TTC549 (cell line): ENCODE measurements around the gene EFHD1.
"Not testable (repeated sequence)": the region's sequence is repeated elsewhere in the genome, so short reads cannot be mapped to it uniquely, and the experiment has no call there.

Experiments used
- FAIRE-seq: peaks from 2 replicates; lab custom pipeline; 2012; peaks lifted over from hg19 to GRCh38; lab: Jason Lieb, UNC

Gene EFHD1

GRCh38 chr2:232652505-232652851, 19.1 kb downstream of the EFHD1 start:
- no peak for FAIRE-seq

- FAIRE-seq = no peak
Measured at GRCh38 chr2:232653441-232653840, 20.0 kb downstream of the EFHD1 start.

DNA sequence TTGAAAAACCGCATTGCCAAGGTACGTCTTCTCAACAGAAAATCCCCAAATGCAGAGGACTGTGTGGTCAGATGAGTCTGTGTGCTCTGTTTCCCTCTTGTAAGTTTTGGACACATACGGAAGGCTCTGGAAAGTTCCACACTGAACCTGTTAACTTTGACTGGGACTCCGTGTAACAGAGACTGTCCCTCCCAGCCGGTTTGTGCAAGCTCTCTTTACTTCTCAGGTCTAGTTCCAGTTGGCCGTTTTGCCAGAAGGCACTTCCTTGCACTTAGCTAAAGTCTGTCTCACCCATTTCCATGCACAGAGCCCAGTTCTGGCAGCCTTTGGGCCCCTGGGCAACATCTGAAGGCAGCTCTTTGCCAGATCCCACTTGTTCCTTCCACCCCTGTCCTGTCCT, 22.0 kb downstream of the EFHD1 start:
- no peak for FAIRE-seq

- no peak for FAIRE-seq
Measured at GRCh38 chr2:232658217-232658785, 24.9 kb downstream of the EFHD1 start.

GRCh38 chr2:232659359-232659758, 26.0 kb downstream of the EFHD1 start:
- FAIRE-seq = no peak

GRCh38 chr2:232662486-232663260, 29.3 kb downstream of the EFHD1 start:
- no peak for FAIRE-seq

GRCh38 chr2:232666051-232666805, 32.8 kb downstream of the EFHD1 start:
- FAIRE-seq = no peak

DNA sequence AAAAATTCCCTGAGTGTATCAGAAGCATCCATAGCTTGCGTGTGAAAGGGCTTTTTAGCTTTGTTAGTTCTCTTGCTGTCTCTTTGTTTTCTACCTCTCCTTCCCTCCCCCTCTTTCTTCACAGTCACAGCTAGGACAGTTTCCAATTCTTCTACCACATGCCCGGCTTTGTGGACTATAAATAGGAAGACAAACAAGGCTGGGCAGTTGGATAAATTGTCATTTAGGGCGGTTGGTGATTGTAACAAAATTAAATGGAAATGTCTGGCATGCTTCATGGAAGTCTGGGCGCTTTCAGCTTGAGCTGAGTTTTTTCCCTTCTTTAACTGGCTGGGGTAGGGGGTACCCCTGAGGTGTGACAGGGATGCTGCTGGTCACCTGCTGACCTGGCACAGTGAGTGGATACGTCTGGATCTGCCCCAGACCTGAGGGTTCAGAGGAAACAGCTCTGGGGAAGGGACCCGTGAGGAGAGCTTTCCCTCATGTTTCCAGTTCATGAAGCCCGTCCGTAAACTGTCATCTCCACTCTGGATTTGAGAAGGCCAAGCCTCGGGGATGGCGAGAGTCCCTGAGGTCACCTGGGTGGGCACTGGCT, 34.7 kb downstream of the EFHD1 start:
- no peak for FAIRE-seq

GRCh38 chr2:232668805-232669444, 35.5 kb downstream of the EFHD1 start:
- no peak for FAIRE-seq

DNA sequence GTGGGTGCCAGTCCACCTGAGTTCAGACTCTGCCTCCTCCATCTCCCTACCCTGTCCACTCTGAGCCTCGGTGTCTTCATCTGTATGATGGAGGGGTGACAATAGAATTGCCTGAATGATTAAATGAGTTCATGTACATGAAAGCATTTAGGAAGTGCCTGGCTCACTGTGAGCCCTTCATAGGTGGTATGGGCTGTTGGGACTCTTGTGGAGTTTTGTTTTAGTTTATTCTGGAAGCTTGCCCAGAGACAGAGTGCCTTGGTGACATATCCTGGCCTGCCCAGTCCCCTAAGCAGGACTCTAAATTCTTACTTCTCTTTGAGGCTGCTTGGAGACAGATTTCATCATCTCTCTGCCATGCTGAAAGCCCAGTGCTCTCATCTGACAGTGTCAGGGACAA, 39.2 kb downstream of the EFHD1 start:
- FAIRE-seq = no peak

DNA sequence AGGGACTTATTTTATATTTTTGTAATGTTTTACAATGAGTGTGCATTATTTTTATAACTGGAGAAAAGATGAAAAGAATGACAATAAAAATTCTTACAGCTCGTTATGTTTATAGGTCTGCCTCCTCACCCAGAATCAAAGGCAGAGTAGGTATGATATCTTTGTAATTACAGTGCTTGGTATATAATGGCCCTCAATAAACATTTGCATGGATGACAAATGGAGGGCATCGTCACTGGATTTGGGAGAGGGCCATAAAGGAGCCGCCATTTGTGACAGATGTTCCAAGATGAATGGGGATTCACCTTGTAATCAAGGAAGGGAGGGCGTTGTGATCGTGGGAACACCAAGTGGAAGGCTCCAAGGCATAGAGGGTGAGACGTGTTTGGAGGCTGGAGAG, 41.1 kb downstream of the EFHD1 start:
- FAIRE-seq = no peak

DNA sequence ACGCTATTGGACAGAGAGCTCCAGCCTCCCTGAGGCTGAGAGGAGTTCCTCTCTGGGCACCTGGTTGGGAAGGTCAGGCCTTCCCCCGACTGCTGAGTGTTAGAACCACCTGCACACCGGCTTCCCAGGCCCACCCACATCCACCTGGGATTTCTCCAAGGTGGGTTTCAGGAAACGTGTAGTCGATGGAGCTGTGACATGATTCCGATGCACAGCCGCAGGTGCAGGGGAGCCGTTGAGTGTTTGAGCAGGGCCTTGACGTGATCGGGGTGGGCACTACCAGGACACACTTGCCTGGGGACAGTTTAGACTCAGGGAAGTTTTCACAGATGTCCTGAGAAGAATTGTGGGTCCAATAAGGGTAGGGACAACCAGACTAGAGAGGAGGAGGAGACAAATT, 42.0 kb downstream of the EFHD1 start:
- FAIRE-seq = no peak

GRCh38 chr2:232680006-232680405, 46.6 kb downstream of the EFHD1 start:
- FAIRE-seq = no peak

- no peak for FAIRE-seq
Measured at GRCh38 chr2:232681527-232681926, 48.1 kb downstream of the EFHD1 start.

- FAIRE-seq = no peak
Measured at GRCh38 chr2:232683368-232683767, 50.0 kb downstream of the EFHD1 start.

DNA sequence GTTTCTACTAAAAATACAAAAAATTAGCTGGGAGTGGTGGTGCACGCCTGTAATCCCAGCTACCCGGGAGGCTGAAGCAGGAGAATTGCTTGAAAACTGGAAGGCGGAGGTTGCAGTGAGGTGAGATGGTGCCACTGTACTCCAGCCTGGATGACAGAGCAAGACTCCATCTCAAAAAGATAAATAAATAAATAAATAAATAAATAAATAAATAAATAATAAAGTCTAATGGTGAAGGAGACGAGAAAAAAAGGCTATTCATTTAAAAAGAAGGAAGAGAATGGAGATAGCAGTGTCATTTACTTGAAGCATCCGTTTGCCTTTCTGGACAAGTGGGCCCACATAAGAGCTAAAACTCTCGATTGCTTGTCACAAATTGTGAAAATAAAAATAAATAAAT, 52.0 kb downstream of the EFHD1 start:
- FAIRE-seq = not testable (repeated sequence)

GRCh38 chr2:232687382-232688160, 54.2 kb downstream of the EFHD1 start:
- FAIRE-seq = no peak

GRCh38 chr2:232688201-232688600, 54.8 kb downstream of the EFHD1 start:
- no peak for FAIRE-seq

DNA sequence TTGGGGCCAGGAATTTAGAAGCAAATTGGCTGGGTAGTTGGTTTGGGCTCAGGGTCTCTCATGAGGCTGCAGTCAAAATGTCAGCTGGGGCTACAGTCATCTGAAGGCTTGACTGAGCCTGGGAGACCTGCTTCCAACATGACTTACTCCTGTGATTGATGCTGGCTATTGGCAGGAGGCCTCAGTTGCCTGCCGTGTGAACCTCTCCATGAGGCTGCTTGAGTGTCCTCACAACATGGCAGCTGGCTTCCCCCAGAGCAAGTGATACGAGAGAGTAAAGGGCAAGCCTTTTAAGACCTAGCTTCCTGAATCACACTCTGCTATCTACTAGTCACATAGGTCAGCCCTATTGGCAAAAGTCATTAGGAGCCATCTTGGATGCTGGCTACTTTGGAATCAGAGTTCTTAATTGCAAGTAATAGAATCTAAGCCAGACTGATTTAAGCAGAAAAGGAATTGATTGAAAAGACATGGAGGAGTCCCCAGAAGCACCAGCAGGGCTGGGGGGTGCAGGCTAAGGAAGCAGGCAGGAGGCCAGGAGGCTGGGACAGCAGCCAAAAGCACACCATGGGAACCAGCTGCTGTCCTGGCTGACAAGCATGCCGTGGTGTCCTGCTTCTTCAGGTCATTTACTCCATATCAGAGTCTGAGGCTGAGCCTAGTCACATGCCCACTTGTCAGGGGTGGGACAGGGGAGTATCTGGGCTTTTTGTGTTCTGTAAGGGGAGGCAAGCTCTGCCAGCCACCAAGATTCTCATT, 55.9 kb downstream of the EFHD1 start:
- FAIRE-seq = no peak

DNA sequence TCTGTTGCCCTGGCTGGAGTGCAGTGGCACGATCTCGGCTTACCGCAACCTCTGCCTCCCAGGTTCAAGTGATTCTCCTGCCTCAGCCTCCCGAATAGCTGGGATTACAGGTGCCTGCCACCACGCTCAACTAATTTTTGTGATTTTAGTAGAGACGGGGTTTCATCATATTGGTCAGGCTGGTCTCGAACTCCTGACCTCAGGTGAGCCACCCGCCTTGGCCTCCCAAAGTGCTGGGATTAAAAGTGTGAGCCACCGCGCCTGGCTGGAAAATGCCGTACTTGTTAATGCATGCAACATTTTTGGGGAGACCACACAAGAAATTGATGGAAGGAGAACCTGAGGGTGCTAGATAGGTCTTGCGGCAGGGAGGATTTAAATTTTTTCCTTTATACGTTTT, 57.7 kb downstream of the EFHD1 start:
- not testable (repeated sequence) for FAIRE-seq

DNA sequence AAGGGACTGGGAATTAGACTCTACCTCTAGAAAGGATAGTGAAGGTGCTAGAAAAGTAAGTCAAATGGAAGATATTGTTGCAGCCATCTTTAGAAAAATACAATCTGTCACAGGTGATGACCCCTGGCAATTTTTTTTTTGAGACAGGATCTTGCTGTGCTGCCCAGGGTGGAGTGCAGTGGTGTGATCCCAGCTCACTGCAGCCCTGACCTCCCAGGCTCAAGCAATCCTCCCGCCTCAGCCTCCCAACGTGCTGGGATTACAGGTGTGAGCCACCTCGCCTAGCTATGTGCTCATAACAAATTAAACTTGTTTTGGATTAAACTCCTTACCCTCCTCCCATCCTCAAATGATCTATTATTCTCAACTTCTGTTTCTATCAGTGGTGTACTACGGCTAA, 59.9 kb downstream of the EFHD1 start:
- FAIRE-seq = no peak
